GM23338 (cell line): ENCODE measurements around the gene CELF2. TPM values are rescaled to one million over a fixed set of nuclear protein-coding genes. Genes with fewer than 3 reads are reported as not detected.

Experiments
- ATAC-seq: fragments of 200-7000 bp; cut with Tn5 transposase; 3 replicates; pipeline ENCODE4 v1.9.1; 2020
- DNase-seq: peaks from one replicate; pipeline ENCODE4 v3.0.0-alpha.2; 2015; ENCODE audit warnings: low spot score
- H2AFZ ChIP-seq: fragments of 200-600 bp; sonication (generic); 2 replicates; pipeline ENCODE4 v1.8.0; 2016; ENCODE audit warnings: antibody characterized with exemption, mild to moderate bottlenecking, moderate library complexity
- H3F3A ChIP-seq: fragments of 200-600 bp; sonication (generic); replicated peaks from 2 replicates; pipeline ENCODE4 v1.8.0; 2017; ENCODE audit warnings: antibody characterized with exemption, mixed run types, low read depth
- H3K27ac ChIP-seq: fragments of 200-600 bp; sonication (generic); 2 replicates; pipeline ENCODE4 v1.6.1; 2016; ENCODE audit warnings: low read depth
- H3K27me3 ChIP-seq: fragments of 200-600 bp; sonication (generic); 2 replicates; pipeline ENCODE4 v1.8.0; 2016; ENCODE audit warnings: mild to moderate bottlenecking, mixed run types, moderate library complexity; ENCODE audit not compliant: insufficient read depth
- H3K36me3 ChIP-seq: fragments of 200-600 bp; sonication (generic); 2 replicates; pipeline ENCODE4 v1.8.0; 2016; ENCODE audit warnings: mild to moderate bottlenecking; ENCODE audit not compliant: insufficient read depth
- H3K4me1 ChIP-seq: fragments of 200-600 bp; sonication (generic); 2 replicates; pipeline ENCODE4 v1.8.0; 2016; ENCODE audit warnings: mild to moderate bottlenecking, moderate library complexity; ENCODE audit not compliant: insufficient read depth
- H3K4me2 ChIP-seq: fragments of 200-600 bp; sonication (generic); 2 replicates; pipeline ENCODE4 v1.7.1; 2017; ENCODE audit warnings: mixed run types
- H3K4me3 ChIP-seq: fragments of 200-600 bp; sonication (generic); 2 replicates; pipeline ENCODE4 v1.6.1; 2016; ENCODE audit warnings: mixed run types
- H3K79me2 ChIP-seq: fragments of 200-600 bp; sonication (generic); replicated peaks from 2 replicates; pipeline ENCODE4 v1.8.0; 2017; ENCODE audit warnings: mild to moderate bottlenecking; ENCODE audit not compliant: insufficient read depth
- H3K9me2 ChIP-seq: fragments of 200-600 bp; sonication (generic); 2 replicates; pipeline ENCODE4 v1.8.0; 2017; ENCODE audit not compliant: insufficient read depth
- H4K20me1 ChIP-seq: fragments of 200-600 bp; sonication (generic); replicated peaks from 2 replicates; pipeline ENCODE4 v1.8.0; 2017; ENCODE audit warnings: mild to moderate bottlenecking; ENCODE audit not compliant: insufficient read depth
- H3K27ac Mint-ChIP-seq: 2 replicates; pipeline ENCODE4 v1.8.0; 2020; ENCODE audit warnings: inconsistent platforms, mild to moderate bottlenecking, moderate library complexity, mixed read lengths
- H3K27me3 Mint-ChIP-seq: 3 replicates; pipeline ENCODE4 v1.8.0; 2022; ENCODE audit warnings: low read depth, mild to moderate bottlenecking, moderate library complexity, mixed read lengths, inconsistent platforms; ENCODE audit not compliant: insufficient read depth, poor library complexity
- H3K36me3 Mint-ChIP-seq: 3 replicates; pipeline ENCODE4 v1.8.0; 2021; ENCODE audit warnings: low read depth, mild to moderate bottlenecking, inconsistent platforms, moderate library complexity, mixed read lengths
- H3K4me1 Mint-ChIP-seq: 3 replicates; pipeline ENCODE4 v1.8.0; 2020; ENCODE audit warnings: mild to moderate bottlenecking, inconsistent platforms, mixed read lengths
- H3K4me3 Mint-ChIP-seq: 3 replicates; pipeline ENCODE4 v1.8.0; 2021; ENCODE audit warnings: moderate library complexity, mild to moderate bottlenecking, inconsistent platforms, mixed read lengths
- H3K9me3 Mint-ChIP-seq: 3 replicates; pipeline ENCODE4 v1.8.0; 2020; ENCODE audit warnings: moderate library complexity, mild to moderate bottlenecking, inconsistent platforms, mixed read lengths
- CREB1 ChIP-seq: fragments of 250-450 bp; sonication (Bioruptor Pico); IDR thresholded peaks from 2 replicates; pipeline ENCODE4 v1.5.0; 2020; ENCODE audit warnings: low read depth, mild to moderate bottlenecking, moderate library complexity
- EZH2phosphoT487 ChIP-seq: fragments of 200-600 bp; sonication (generic); IDR thresholded peaks from one replicate; pipeline ENCODE4 v1.8.1; 2018; ENCODE audit warnings: antibody characterized with exemption; ENCODE audit not compliant: unreplicated experiment
- JUNB ChIP-seq: IDR thresholded peaks from one replicate; pipeline ENCODE4 v1.6.1; 2016; ENCODE audit warnings: antibody characterized with exemption; ENCODE audit not compliant: unreplicated experiment
- ZNF331 ChIP-seq: fragments of 250-450 bp; sonication (Bioruptor Pico); IDR thresholded peaks from 2 replicates; pipeline ENCODE4 v1.5.0; 2020; ENCODE audit warnings: low read depth, mild to moderate bottlenecking, moderate library complexity
- polyA plus RNA-seq: library from polyadenylated mRNA; unstranded; fragments of >200 nt; fragmentation: Nextera tagmentation; extraction: Ambion mirVana; gene quantifications from 2 replicates; pipeline ENCODE4 v1.2.1, GENCODE V29; 2016
- total RNA-seq: library from RNA; depleted of rRNA; stranded (reverse); fragments of >200 nt; shearing (Covaris generic); gene quantifications from 2 replicates; pipeline ENCODE4 v1.2.3, GENCODE V29; 2014
- TF ChIP-seq, protein P1 (sequence below): fragments of 250-450 bp; sonication (Bioruptor Pico); IDR thresholded peaks from 2 replicates; pipeline ENCODE4 v1.5.0; 2020; ENCODE audit warnings: mild to moderate bottlenecking, moderate library complexity

Gene CELF2
- total and polyA plus RNA-seq, 2 experiments from 2014 or later: 18.1 to 22.5 TPM

DNA sequence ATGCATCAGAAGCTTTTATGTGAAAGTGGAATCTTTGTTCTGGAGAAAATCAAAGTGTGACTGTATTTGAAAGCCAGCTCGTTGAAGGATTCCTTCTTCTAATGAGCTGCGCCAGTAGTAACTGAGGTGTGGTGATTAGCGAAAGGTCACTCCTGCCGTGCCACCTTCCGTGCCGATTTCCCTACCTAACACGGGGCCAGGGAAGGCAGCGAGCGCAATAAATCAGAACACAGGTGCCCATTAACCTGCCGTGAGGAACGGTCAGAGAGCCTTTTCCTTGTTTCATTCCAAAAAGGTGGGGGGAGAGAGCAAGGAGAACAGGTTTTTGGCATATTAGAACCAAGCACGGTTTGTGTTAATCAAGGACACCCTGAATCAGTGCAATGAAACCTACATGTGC, 258.0 kb downstream of the CELF2 start (continued):
- TF ChIP-seq, protein P1, sequence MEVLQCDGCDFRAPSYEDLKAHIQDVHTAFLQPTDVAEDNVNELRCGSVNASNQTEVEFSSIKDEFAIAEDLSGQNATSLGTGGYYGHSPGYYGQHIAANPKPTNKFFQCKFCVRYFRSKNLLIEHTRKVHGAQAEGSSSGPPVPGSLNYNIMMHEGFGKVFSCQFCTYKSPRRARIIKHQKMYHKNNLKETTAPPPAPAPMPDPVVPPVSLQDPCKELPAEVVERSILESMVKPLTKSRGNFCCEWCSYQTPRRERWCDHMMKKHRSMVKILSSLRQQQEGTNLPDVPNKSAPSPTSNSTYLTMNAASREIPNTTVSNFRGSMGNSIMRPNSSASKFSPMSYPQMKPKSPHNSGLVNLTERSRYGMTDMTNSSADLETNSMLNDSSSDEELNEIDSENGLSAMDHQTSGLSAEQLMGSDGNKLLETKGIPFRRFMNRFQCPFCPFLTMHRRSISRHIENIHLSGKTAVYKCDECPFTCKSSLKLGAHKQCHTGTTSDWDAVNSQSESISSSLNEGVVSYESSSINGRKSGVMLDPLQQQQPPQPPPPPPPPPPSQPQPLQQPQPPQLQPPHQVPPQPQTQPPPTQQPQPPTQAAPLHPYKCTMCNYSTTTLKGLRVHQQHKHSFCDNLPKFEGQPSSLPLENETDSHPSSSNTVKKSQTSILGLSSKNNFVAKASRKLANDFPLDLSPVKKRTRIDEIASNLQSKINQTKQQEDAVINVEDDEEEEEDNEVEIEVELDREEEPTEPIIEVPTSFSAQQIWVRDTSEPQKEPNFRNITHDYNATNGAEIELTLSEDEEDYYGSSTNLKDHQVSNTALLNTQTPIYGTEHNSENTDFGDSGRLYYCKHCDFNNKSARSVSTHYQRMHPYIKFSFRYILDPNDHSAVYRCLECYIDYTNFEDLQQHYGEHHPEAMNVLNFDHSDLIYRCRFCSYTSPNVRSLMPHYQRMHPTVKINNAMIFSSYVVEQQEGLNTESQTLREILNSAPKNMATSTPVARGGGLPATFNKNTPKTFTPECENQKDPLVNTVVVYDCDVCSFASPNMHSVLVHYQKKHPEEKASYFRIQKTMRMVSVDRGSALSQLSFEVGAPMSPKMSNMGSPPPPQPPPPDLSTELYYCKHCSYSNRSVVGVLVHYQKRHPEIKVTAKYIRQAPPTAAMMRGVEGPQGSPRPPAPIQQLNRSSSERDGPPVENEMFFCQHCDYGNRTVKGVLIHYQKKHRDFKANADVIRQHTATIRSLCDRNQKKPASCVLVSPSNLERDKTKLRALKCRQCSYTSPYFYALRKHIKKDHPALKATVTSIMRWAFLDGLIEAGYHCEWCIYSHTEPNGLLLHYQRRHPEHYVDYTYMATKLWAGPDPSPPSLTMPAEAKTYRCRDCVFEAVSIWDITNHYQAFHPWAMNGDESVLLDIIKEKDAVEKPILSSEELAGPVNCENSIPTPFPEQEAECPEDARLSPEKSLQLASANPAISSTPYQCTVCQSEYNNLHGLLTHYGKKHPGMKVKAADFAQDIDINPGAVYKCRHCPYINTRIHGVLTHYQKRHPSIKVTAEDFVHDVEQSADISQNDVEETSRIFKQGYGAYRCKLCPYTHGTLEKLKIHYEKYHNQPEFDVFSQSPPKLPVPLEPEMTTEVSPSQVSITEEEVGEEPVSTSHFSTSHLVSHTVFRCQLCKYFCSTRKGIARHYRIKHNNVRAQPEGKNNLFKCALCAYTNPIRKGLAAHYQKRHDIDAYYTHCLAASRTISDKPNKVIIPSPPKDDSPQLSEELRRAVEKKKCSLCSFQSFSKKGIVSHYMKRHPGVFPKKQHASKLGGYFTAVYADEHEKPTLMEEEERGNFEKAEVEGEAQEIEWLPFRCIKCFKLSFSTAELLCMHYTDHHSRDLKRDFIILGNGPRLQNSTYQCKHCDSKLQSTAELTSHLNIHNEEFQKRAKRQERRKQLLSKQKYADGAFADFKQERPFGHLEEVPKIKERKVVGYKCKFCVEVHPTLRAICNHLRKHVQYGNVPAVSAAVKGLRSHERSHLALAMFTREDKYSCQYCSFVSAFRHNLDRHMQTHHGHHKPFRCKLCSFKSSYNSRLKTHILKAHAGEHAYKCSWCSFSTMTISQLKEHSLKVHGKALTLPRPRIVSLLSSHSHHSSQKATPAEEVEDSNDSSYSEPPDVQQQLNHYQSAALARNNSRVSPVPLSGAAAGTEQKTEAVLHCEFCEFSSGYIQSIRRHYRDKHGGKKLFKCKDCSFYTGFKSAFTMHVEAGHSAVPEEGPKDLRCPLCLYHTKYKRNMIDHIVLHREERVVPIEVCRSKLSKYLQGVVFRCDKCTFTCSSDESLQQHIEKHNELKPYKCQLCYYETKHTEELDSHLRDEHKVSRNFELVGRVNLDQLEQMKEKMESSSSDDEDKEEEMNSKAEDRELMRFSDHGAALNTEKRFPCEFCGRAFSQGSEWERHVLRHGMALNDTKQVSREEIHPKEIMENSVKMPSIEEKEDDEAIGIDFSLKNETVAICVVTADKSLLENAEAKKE (CRISPR knock-in tag): no peak

DNA sequence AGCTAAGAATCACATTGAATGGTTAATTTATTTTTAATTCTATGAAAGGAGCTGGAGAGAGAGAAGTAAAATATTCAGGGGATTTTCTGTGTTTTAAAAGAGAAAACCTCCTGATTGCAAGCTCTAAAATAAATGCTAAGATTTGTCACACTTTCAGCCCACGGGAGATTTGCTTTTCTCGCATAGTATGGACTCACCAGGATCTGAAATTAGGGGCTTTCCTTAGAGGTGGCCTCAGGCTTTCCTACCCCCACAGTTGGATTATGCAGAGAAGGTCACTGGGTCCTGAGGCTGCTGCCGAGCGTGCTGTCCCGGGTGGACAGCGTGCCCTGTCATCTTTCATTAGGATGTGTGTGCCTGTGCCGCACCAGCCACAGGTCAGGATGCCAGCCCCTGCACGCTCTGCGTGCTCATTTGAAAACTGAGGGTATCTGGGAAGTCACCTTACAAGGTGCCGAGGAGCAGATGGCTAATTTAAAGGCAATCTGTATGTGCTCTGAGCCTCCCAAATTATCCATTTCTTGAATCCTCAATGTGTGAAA, 258.8 kb downstream of the CELF2 start:
- H3K27ac ChIP-seq: 0 out of 2 replicates have a peak overlapping the region, but pooled peaks have one; percentile 7
- H3K27me3 ChIP-seq: no peaks in the 10 kb centered on the region
- Mint-ChIP-seq H3K27ac (no peak overlapping the region), H3K4me1 (peaks cover 9% of the 10 kb centered on the region), H3K4me3 (no peak overlapping the region), H3K36me3 (peaks cover 7% of the 10 kb centered on the region), H3K27me3 (peaks cover 4% of the 10 kb centered on the region), H3K9me3 (no peaks in the 10 kb centered on the region)
- no peaks in the 10 kb centered on the region for H3F3A ChIP-seq
- H3K9me2 ChIP-seq: no peaks in the 10 kb centered on the region
- DNase-seq (no peak), ATAC-seq (no peak)
- H3K79me2 ChIP-seq: no peaks in the 10 kb centered on the region
- no peak overlapping the region for H2AFZ ChIP-seq
- no peaks in the 10 kb centered on the region for H3K4me1 ChIP-seq
- no peak overlapping the region for H3K4me3 ChIP-seq
- no peaks in the 10 kb centered on the region for H4K20me1 ChIP-seq
- no peak overlapping the region for H3K4me2 ChIP-seq
- no peaks in the 10 kb centered on the region for H3K36me3 ChIP-seq
- TF ChIP-seq, protein P1 (CRISPR knock-in tag): no peak
- TF ChIP-seq ZNF331 (CRISPR knock-in tag) (no peak), CREB1 (CRISPR knock-in tag) (no peak), EZH2phosphoT487 (no peak), JUNB (no peak)
